HG03045 (cell line): ENCODE results near the gene DUS4L.
A peak's percentile ranks its signal among the peaks of the same experiment; 100 is the strongest.
"Not testable (repeated sequence)": the region's sequence is repeated elsewhere in the genome, so short reads cannot be mapped to it uniquely, and the experiment has no call there.

Experiments
- ATAC-seq: cut with Tn5 transposase; IDR thresholded peaks from one replicate; pipeline ENCODE4 v1.9.1; 2021; ENCODE audit warnings: mild to moderate bottlenecking, moderate library complexity; ENCODE audit not compliant: unreplicated experiment

Gene DUS4L

GRCh38 chr7:107563775-107564552 is at the start of gene DUS4L, which contains the start of gene COG5:
TSS of gene DUS4L (plus strand) at chr7:107563971. CDS start at chr7:107567071, 3,100 bp downstream.
TSS of gene COG5 (minus strand) at chr7:107563920. CDS start at chr7:107563896, 24 bp downstream.
- peak; percentile 97 for ATAC-seq

- ATAC-seq, result no peak
Observed at GRCh38 chr7:107526672-107527071, 37.1 kb upstream of the DUS4L start.

- ATAC-seq, result no peak
Observed at GRCh38 chr7:107527196-107527595, 36.6 kb upstream of the DUS4L start.

GRCh38 chr7:107528461-107528860 is 35.3 kb upstream of the DUS4L start:
- no peak for ATAC-seq

- ATAC-seq, result no peak
Observed at GRCh38 chr7:107530751-107531150, 33.0 kb upstream of the DUS4L start.

GRCh38 chr7:107534139-107534538 is 29.6 kb upstream of the DUS4L start:
- no peak for ATAC-seq

- ATAC-seq, result not testable (repeated sequence)
Observed at GRCh38 chr7:107537228-107537627, 26.5 kb upstream of the DUS4L start.

GRCh38 chr7:107538001-107538400 is 25.8 kb upstream of the DUS4L start:
- ATAC-seq, result no peak

GRCh38 chr7:107543338-107543993 is 20.3 kb upstream of the DUS4L start:
- ATAC-seq, result no peak

GRCh38 chr7:107544848-107545591 is 18.8 kb upstream of the DUS4L start:
- ATAC-seq, result no peak

GRCh38 chr7:107551936-107552335 is 11.8 kb upstream of the DUS4L start:
- no peak for ATAC-seq

- ATAC-seq, result no peak
Observed at GRCh38 chr7:107555893-107556292, 7.9 kb upstream of the DUS4L start.

GRCh38 chr7:107559864-107560263 is 3.9 kb upstream of the DUS4L start:
- no peak for ATAC-seq

- no peak for ATAC-seq
Observed at GRCh38 chr7:107560898-107561516, 2.8 kb upstream of the DUS4L start.

- ATAC-seq, result peak; percentile 68
Observed at GRCh38 chr7:107563081-107563774, 543 bp upstream of the DUS4L start.

GRCh38 chr7:107564553-107565298 is 955 bp downstream of the DUS4L start:
- ATAC-seq, result no peak

GRCh38 chr7:107570298-107570697 is 6.5 kb downstream of the DUS4L start:
- no peak for ATAC-seq

GRCh38 chr7:107573537-107573936 is 9.8 kb downstream of the DUS4L start:
- no peak for ATAC-seq

- ATAC-seq, result no peak
Observed at GRCh38 chr7:107579554-107579884, 15.7 kb downstream of the DUS4L start.
